ENCODE data around the gene CYFIP1.

GRCh38 chr15:23002920-23003319 lies 22.8 kb upstream of the CYFIP1 start:
- TF ChIP-seq ZXDC (CRISPR knock-in tag; IDR thresholded peaks at IDR 0.05) (no peak), SALL2 (CRISPR knock-in tag; IDR thresholded peaks at IDR 0.05) (no peak), ZNF512 (CRISPR knock-in tag; IDR thresholded peaks at IDR 0.05) (no peak), HNRNPH1 (optimal IDR thresholded peaks at IDR 0.05; ENCODE audit: low read depth, low read length) (no peak), POLR2A (IDR thresholded peaks at IDR 0.05; ENCODE audit: insufficient read depth in 1 of 2, low read depth in 2 of 2, low read length in 2 of 2) (no peak), IRF1 (CRISPR knock-in tag; IDR thresholded peaks at IDR 0.05; ENCODE audit: low read depth) (no peak), RARG (CRISPR knock-in tag; IDR thresholded peaks at IDR 0.05; ENCODE audit: low read depth) (no peak), CTCF (CRISPR knock-in tag; IDR thresholded peaks at IDR 0.05) (no peak), JUND (CRISPR knock-in tag; IDR thresholded peaks at IDR 0.05) (no peak), ZKSCAN1 (IDR thresholded peaks at IDR 0.05; ENCODE audit: low read length) (no peak), JUNB (CRISPR knock-in tag; IDR thresholded peaks at IDR 0.05; ENCODE audit: borderline replicate concordance) (no peak)
